COLO668 (cell line): ENCODE measurements around the gene KIZ.

Experiments
- DNase-seq: peaks from one replicate; lab custom pipeline; 2025; ENCODE audit not compliant: unreplicated experiment; lab: John Stamatoyannopoulos, UW

The KIZ gene

DNA sequence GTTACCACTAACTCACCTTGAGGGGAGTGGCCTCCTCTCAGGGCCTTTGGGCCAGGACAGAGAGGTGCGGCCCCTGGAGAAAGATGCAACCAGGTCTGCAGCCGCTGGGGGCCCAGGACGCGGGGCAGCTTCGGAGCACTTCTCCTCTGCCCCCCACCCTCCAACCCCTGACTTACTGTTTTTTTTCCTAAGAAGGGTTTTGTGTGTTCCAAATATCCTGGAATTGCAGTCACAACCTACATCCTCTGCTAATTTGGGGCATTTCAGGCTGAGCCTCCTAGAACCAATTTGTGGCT is 21.5 kb upstream of the KIZ start:
- DNase-seq = no peak

- DNase-seq = no peak
These were observed 21.0 kb upstream of the KIZ start for GRCh38 chr20:21104921-21105320.

GRCh38 chr20:21105429-21106170 is 20.3 kb upstream of the KIZ start:
- peak; percentile 26 for DNase-seq

GRCh38 chr20:21106171-21107017 is 19.5 kb upstream of the KIZ start, which contains the start of gene LINC00237:
LINC00237 (minus strand) TSS chr20:21106358.
- no peak for DNase-seq

GRCh38 chr20:21109144-21109543 is 16.7 kb upstream of the KIZ start:
- no peak for DNase-seq

GRCh38 chr20:21110811-21111210 is 15.1 kb upstream of the KIZ start:
- no peak for DNase-seq

- no peak for DNase-seq
These were observed 14.5 kb upstream of the KIZ start for GRCh38 chr20:21111416-21111815.

GRCh38 chr20:21113697-21114096 is 12.2 kb upstream of the KIZ start:
- DNase-seq = no peak

GRCh38 chr20:21114584-21114983 is 11.3 kb upstream of the KIZ start:
- DNase-seq = no peak

DNA sequence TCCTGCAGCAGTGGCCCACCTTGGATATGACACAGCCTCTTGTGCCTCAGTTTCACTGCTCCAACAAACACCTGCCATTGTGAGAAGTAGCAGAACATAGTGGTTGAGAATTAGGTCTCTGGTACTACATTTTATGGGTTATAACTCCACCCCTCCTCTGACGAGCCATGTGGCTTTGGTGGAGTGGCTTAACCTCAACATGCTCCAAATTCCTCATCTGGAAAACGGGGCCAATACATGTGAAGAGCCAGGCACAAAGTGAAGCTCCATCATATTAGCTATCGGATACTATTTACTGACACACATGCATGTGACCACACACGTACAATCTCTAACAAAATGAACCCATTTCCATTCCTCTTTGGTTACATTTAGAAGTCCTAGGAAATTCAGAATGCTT is 8.4 kb upstream of the KIZ start:
- DNase-seq = no peak

DNA sequence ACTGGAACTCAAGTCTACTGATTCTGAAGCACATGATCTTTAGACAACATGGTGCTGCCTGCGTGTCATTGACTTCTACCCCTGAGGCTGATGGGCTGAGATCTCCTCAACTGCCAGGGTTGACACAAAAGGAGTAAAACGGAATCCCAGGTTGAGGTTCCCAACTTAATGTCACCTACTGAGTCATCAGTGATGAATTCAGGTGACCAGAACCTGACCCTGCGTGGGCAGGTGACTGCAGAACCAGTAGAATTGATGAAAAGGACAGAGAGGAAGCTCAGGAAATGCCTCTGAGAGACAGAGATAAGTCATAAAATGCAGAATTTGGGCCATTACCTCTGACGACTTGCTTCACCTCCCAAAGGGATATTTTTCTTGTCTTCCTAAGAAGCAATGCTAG is 7.7 kb upstream of the KIZ start:
- no peak for DNase-seq

- DNase-seq = no peak
These were observed 7.1 kb upstream of the KIZ start for GRCh38 chr20:21118782-21119181.

DNA sequence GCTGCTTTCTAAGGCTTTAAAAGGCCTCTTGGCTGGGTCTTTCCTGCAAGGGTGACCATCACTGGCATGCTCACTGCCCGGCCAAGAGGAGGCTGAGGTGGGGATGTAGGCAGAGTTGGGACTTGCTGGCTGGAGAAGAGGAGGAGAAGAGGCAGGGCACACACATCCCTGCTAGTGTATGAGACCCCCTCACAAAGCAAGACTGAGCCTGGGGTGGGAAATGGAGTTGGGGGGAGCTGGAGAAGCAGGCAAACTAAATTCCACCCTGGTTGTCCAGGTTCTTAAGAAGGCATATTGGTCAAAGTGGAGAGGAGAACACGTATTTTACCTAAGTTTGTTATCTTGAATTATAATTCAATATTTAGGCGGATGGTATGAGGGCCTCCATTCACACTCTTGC is 1.7 kb upstream of the KIZ start:
- DNase-seq = no peak

- DNase-seq = peak; percentile 68
These were observed 622 bp upstream of the KIZ start for GRCh38 chr20:21125072-21125848.

GRCh38 chr20:21126581-21126870 is 644 bp downstream of the KIZ start:
- no peak for DNase-seq

- no peak for DNase-seq
These were observed 1.5 kb downstream of the KIZ start for GRCh38 chr20:21127201-21127981.

- DNase-seq = no peak
These were observed 4.0 kb downstream of the KIZ start for GRCh38 chr20:21129861-21130260.

DNA sequence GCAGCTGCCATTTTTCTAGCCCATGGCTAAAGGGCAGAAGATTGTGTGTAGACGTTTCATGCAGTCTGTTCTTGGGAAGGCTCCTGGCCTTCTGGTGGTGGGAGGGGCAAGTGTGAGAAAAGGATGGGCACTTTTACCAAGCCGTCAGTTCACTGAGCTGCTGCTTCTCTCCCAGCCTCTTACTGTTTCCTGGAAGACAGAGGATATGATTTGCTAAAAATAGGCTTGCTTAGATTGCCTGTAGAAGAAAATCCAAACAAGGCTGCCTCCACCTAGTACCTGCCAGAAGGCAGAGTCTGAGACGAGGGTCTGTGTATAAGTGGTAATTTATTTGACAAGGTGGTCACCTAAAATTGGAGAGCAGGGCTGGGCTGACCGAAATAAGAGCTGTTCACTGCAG is 7.5 kb downstream of the KIZ start:
- no peak for DNase-seq

DNA sequence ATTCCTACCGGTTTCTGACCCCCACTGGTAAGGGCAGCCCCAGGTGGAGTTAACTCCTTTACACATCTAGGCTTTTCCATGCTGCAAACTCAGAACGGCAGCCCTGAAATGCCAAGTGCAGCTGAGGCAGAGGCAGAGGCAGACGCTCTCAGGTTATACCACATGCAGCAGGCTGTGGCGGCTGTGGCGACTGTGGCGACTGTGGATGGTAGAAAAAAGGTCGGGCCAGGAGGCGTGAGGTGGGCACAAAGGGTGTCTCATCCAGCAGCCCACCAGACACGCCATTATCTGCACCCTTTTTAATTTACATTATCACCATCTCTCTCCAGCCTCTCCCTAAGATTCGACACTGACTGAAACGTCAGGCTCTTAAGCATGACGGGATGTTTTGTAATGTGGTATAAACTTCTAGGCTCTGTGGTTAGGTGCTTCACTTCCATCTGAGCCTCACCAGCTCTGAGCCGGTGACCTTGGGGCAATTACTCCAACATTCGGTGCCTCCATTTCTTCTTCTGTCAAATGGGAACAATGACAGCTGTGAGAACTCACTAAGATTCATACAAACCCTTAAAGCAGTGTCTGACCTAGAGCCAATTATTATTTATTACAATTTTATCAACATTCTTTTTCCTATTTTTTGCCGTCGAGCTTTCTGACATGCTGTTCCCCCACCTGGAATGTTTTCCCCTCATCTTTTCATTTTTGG is 8.2 kb downstream of the KIZ start:
- DNase-seq = no peak

DNA sequence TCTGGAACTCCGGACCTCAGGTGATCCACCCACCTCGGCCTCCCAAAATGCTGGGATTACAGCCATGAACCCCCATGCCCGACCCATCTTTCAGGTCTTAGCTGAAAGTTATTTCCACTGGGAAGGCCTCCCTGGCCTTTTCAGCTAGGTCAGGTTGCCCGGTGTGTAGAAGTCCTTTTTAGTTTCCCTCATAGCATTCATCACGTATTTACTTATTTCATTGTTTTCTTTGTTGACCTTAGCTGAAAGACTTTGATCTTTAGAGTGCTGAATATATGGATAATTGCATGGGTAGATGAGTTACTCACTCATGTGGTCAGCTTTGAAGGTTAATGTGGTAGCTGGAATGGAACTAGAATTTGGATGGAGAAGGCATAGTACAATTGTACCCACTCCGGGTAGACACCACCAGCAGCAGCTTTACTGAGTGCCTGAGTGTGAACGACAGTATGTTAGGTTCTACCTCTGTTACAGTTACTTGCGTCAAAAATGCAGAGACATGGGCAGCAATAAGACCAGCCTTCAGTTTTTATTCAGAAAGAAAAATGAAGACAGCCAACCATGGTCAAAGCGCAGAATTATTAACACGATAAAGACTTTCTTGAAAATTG is 9.1 kb downstream of the KIZ start:
- DNase-seq = no peak
